GM23338 (cell line): Measurements from ENCODE around the gene TCF12. TPM values are rescaled to one million over a fixed set of nuclear protein-coding genes. Genes with fewer than 3 reads are reported as not detected.

Source experiments
- ATAC-seq: fragments of 200-7000 bp; cut with Tn5 transposase; 3 replicates; pipeline ENCODE4 v1.9.1; 2020
- DNase-seq: peaks from one replicate; pipeline ENCODE4 v3.0.0-alpha.2; 2015; ENCODE audit warnings: low spot score
- H2AFZ ChIP-seq: fragments of 200-600 bp; sonication (generic); 2 replicates; pipeline ENCODE4 v1.8.0; 2016; ENCODE audit warnings: antibody characterized with exemption, mild to moderate bottlenecking, moderate library complexity
- H3F3A ChIP-seq: fragments of 200-600 bp; sonication (generic); replicated peaks from 2 replicates; pipeline ENCODE4 v1.8.0; 2017; ENCODE audit warnings: antibody characterized with exemption, mixed run types, low read depth
- H3K27ac ChIP-seq: fragments of 200-600 bp; sonication (generic); 2 replicates; pipeline ENCODE4 v1.6.1; 2016; ENCODE audit warnings: low read depth
- H3K27me3 ChIP-seq: fragments of 200-600 bp; sonication (generic); 2 replicates; pipeline ENCODE4 v1.8.0; 2016; ENCODE audit warnings: mild to moderate bottlenecking, mixed run types, moderate library complexity; ENCODE audit not compliant: insufficient read depth
- H3K36me3 ChIP-seq: fragments of 200-600 bp; sonication (generic); 2 replicates; pipeline ENCODE4 v1.8.0; 2016; ENCODE audit warnings: mild to moderate bottlenecking; ENCODE audit not compliant: insufficient read depth
- H3K4me1 ChIP-seq: fragments of 200-600 bp; sonication (generic); 2 replicates; pipeline ENCODE4 v1.8.0; 2016; ENCODE audit warnings: mild to moderate bottlenecking, moderate library complexity; ENCODE audit not compliant: insufficient read depth
- H3K4me2 ChIP-seq: fragments of 200-600 bp; sonication (generic); 2 replicates; pipeline ENCODE4 v1.7.1; 2017; ENCODE audit warnings: mixed run types
- H3K4me3 ChIP-seq: fragments of 200-600 bp; sonication (generic); 2 replicates; pipeline ENCODE4 v1.6.1; 2016; ENCODE audit warnings: mixed run types
- H3K79me2 ChIP-seq: fragments of 200-600 bp; sonication (generic); replicated peaks from 2 replicates; pipeline ENCODE4 v1.8.0; 2017; ENCODE audit warnings: mild to moderate bottlenecking; ENCODE audit not compliant: insufficient read depth
- H3K9me2 ChIP-seq: fragments of 200-600 bp; sonication (generic); 2 replicates; pipeline ENCODE4 v1.8.0; 2017; ENCODE audit not compliant: insufficient read depth
- H4K20me1 ChIP-seq: fragments of 200-600 bp; sonication (generic); replicated peaks from 2 replicates; pipeline ENCODE4 v1.8.0; 2017; ENCODE audit warnings: mild to moderate bottlenecking; ENCODE audit not compliant: insufficient read depth
- H3K27ac Mint-ChIP-seq: 2 replicates; pipeline ENCODE4 v1.8.0; 2020; ENCODE audit warnings: inconsistent platforms, mild to moderate bottlenecking, moderate library complexity, mixed read lengths
- H3K27me3 Mint-ChIP-seq: 3 replicates; pipeline ENCODE4 v1.8.0; 2022; ENCODE audit warnings: low read depth, mild to moderate bottlenecking, moderate library complexity, mixed read lengths, inconsistent platforms; ENCODE audit not compliant: insufficient read depth, poor library complexity
- H3K36me3 Mint-ChIP-seq: 3 replicates; pipeline ENCODE4 v1.8.0; 2021; ENCODE audit warnings: low read depth, mild to moderate bottlenecking, inconsistent platforms, moderate library complexity, mixed read lengths
- H3K4me1 Mint-ChIP-seq: 3 replicates; pipeline ENCODE4 v1.8.0; 2020; ENCODE audit warnings: mild to moderate bottlenecking, inconsistent platforms, mixed read lengths
- H3K4me3 Mint-ChIP-seq: 3 replicates; pipeline ENCODE4 v1.8.0; 2021; ENCODE audit warnings: moderate library complexity, mild to moderate bottlenecking, inconsistent platforms, mixed read lengths
- H3K9me3 Mint-ChIP-seq: 3 replicates; pipeline ENCODE4 v1.8.0; 2020; ENCODE audit warnings: moderate library complexity, mild to moderate bottlenecking, inconsistent platforms, mixed read lengths
- CREB1 ChIP-seq: fragments of 250-450 bp; sonication (Bioruptor Pico); IDR thresholded peaks from 2 replicates; pipeline ENCODE4 v1.5.0; 2020; ENCODE audit warnings: low read depth, mild to moderate bottlenecking, moderate library complexity
- EZH2phosphoT487 ChIP-seq: fragments of 200-600 bp; sonication (generic); IDR thresholded peaks from one replicate; pipeline ENCODE4 v1.8.1; 2018; ENCODE audit warnings: antibody characterized with exemption; ENCODE audit not compliant: unreplicated experiment
- JUNB ChIP-seq: IDR thresholded peaks from one replicate; pipeline ENCODE4 v1.6.1; 2016; ENCODE audit warnings: antibody characterized with exemption; ENCODE audit not compliant: unreplicated experiment
- POLR2AphosphoS5 ChIP-seq: IDR thresholded peaks from 2 replicates; pipeline ENCODE4 v1.6.1; 2016; ENCODE audit warnings: antibody characterized with exemption, low read depth
- STAT1 ChIP-seq: IDR thresholded peaks from one replicate; pipeline ENCODE4 v1.6.1; 2016; ENCODE audit warnings: antibody characterized with exemption; ENCODE audit not compliant: unreplicated experiment
- ZNF114 ChIP-seq: fragments of 250-450 bp; sonication (Bioruptor Pico); IDR thresholded peaks from 2 replicates; pipeline ENCODE4 v1.5.0; 2020; ENCODE audit warnings: mild to moderate bottlenecking, moderate library complexity
- polyA plus RNA-seq: library from polyadenylated mRNA; unstranded; fragments of >200 nt; fragmentation: Nextera tagmentation; extraction: Ambion mirVana; gene quantifications from 2 replicates; pipeline ENCODE4 v1.2.1, GENCODE V29; 2016
- total RNA-seq: library from RNA; depleted of rRNA; stranded (reverse); fragments of >200 nt; shearing (Covaris generic); gene quantifications from 2 replicates; pipeline ENCODE4 v1.2.3, GENCODE V29; 2014
- TF ChIP-seq, protein P1 (sequence below): IDR thresholded peaks from 2 replicates; pipeline ENCODE4 v1.6.1; 2016; ENCODE audit warnings: antibody characterized with exemption
- TF ChIP-seq, protein P2 (sequence below): fragments of 250-450 bp; sonication (Bioruptor Pico); IDR thresholded peaks from 2 replicates; pipeline ENCODE4 v1.5.0; 2020; ENCODE audit warnings: mild to moderate bottlenecking, moderate library complexity

TCF12 gene
- total and polyA plus RNA-seq, 2 experiments from 2014 or later: 27.6 to 104 TPM

DNA sequence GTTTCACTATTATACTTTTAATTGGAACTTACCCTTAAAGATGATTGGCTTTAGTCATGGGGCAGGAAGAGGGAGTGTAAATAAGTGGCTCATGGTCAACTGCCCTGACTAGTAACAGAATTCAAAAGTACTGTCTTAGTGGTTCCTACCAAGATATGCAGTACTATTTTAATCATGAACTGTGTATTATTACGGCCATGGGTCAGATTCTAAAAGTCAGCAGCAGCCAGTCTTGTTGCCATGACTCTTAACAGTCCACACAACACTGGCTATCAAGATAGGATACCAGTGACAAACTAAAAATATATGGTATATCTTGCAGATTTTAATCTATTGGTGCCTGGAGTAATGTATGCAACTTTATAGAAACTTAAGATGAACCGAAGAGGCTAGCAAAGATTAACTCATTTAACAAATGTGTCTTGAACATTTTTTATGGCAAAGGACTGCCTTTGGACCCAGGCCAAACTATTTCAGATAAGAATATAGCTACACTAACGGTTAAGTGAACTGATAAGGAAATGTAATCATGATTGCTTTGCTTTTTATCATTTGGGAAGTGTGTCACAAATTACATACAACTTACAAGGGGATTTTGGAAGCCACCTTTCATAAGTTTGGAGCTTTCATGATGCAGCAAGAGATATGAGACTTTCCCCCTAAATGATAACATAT is 163.7 kb downstream of the TCF12 start:
- H3K36me3 ChIP-seq: no peaks in the 10 kb centered on the region
- no peaks in the 10 kb centered on the region for H3K27me3 ChIP-seq
- H3K4me3 Mint-ChIP-seq: no peak overlapping the region
- H3K27ac Mint-ChIP-seq: no peak overlapping the region
- H3K4me1 Mint-ChIP-seq: peaks cover 8% of the 10 kb centered on the region
- no peaks in the 10 kb centered on the region for H3K9me3 Mint-ChIP-seq
- no peaks in the 10 kb centered on the region for H3K27me3 Mint-ChIP-seq
- no peak overlapping the region for H3K27ac ChIP-seq
- no peaks in the 10 kb centered on the region for H3K9me2 ChIP-seq
- H3F3A ChIP-seq: no peaks in the 10 kb centered on the region
- H3K4me2 ChIP-seq: no peak overlapping the region
- H3K79me2 ChIP-seq: peaks cover 53% of the 10 kb centered on the region
- H3K36me3 Mint-ChIP-seq: no peaks in the 10 kb centered on the region
- DNase-seq (no peak), ATAC-seq (no peak)
- H3K4me3 ChIP-seq: no peak overlapping the region
- peaks cover 12% of the 10 kb centered on the region for H3K4me1 ChIP-seq
- TF ChIP-seq ZNF114 (no peak), CREB1 (CRISPR knock-in tag) (no peak), STAT1 (no peak), POLR2AphosphoS5 (no peak), EZH2phosphoT487 (no peak), JUNB (no peak)
- TF ChIP-seq, protein P1, sequence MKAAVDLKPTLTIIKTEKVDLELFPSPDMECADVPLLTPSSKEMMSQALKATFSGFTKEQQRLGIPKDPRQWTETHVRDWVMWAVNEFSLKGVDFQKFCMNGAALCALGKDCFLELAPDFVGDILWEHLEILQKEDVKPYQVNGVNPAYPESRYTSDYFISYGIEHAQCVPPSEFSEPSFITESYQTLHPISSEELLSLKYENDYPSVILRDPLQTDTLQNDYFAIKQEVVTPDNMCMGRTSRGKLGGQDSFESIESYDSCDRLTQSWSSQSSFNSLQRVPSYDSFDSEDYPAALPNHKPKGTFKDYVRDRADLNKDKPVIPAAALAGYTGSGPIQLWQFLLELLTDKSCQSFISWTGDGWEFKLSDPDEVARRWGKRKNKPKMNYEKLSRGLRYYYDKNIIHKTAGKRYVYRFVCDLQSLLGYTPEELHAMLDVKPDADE: no peak
- TF ChIP-seq, protein P2, sequence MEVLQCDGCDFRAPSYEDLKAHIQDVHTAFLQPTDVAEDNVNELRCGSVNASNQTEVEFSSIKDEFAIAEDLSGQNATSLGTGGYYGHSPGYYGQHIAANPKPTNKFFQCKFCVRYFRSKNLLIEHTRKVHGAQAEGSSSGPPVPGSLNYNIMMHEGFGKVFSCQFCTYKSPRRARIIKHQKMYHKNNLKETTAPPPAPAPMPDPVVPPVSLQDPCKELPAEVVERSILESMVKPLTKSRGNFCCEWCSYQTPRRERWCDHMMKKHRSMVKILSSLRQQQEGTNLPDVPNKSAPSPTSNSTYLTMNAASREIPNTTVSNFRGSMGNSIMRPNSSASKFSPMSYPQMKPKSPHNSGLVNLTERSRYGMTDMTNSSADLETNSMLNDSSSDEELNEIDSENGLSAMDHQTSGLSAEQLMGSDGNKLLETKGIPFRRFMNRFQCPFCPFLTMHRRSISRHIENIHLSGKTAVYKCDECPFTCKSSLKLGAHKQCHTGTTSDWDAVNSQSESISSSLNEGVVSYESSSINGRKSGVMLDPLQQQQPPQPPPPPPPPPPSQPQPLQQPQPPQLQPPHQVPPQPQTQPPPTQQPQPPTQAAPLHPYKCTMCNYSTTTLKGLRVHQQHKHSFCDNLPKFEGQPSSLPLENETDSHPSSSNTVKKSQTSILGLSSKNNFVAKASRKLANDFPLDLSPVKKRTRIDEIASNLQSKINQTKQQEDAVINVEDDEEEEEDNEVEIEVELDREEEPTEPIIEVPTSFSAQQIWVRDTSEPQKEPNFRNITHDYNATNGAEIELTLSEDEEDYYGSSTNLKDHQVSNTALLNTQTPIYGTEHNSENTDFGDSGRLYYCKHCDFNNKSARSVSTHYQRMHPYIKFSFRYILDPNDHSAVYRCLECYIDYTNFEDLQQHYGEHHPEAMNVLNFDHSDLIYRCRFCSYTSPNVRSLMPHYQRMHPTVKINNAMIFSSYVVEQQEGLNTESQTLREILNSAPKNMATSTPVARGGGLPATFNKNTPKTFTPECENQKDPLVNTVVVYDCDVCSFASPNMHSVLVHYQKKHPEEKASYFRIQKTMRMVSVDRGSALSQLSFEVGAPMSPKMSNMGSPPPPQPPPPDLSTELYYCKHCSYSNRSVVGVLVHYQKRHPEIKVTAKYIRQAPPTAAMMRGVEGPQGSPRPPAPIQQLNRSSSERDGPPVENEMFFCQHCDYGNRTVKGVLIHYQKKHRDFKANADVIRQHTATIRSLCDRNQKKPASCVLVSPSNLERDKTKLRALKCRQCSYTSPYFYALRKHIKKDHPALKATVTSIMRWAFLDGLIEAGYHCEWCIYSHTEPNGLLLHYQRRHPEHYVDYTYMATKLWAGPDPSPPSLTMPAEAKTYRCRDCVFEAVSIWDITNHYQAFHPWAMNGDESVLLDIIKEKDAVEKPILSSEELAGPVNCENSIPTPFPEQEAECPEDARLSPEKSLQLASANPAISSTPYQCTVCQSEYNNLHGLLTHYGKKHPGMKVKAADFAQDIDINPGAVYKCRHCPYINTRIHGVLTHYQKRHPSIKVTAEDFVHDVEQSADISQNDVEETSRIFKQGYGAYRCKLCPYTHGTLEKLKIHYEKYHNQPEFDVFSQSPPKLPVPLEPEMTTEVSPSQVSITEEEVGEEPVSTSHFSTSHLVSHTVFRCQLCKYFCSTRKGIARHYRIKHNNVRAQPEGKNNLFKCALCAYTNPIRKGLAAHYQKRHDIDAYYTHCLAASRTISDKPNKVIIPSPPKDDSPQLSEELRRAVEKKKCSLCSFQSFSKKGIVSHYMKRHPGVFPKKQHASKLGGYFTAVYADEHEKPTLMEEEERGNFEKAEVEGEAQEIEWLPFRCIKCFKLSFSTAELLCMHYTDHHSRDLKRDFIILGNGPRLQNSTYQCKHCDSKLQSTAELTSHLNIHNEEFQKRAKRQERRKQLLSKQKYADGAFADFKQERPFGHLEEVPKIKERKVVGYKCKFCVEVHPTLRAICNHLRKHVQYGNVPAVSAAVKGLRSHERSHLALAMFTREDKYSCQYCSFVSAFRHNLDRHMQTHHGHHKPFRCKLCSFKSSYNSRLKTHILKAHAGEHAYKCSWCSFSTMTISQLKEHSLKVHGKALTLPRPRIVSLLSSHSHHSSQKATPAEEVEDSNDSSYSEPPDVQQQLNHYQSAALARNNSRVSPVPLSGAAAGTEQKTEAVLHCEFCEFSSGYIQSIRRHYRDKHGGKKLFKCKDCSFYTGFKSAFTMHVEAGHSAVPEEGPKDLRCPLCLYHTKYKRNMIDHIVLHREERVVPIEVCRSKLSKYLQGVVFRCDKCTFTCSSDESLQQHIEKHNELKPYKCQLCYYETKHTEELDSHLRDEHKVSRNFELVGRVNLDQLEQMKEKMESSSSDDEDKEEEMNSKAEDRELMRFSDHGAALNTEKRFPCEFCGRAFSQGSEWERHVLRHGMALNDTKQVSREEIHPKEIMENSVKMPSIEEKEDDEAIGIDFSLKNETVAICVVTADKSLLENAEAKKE: no peak
- no peak overlapping the region for H2AFZ ChIP-seq
- H4K20me1 ChIP-seq: peaks cover 18% of the 10 kb centered on the region; the same call in 1 of the 2 replicates
